SU-DHL-6 (cell line): ENCODE measurements around the gene RSF1.

ENCODE experiments used
- EZH2phosphoT487 ChIP-seq: fragments of 200-600 bp; sonication (generic), shearing (Covaris generic); conservative IDR thresholded peaks from 2 replicates; pipeline ENCODE4 v1.6.1; 2018; ENCODE audit warnings: mild to moderate bottlenecking, antibody characterized with exemption, low read length, moderate library complexity, mixed read lengths
- TF ChIP-seq, protein P1 (sequence below): fragments of 200-600 bp; sonication (generic); IDR thresholded peaks from one replicate; pipeline ENCODE4 v1.5.1; 2017; ENCODE audit warnings: antibody characterized with exemption, mild to moderate bottlenecking, low read length, moderate library complexity; ENCODE audit not compliant: insufficient read depth, poor library complexity, severe bottlenecking

DNA sequence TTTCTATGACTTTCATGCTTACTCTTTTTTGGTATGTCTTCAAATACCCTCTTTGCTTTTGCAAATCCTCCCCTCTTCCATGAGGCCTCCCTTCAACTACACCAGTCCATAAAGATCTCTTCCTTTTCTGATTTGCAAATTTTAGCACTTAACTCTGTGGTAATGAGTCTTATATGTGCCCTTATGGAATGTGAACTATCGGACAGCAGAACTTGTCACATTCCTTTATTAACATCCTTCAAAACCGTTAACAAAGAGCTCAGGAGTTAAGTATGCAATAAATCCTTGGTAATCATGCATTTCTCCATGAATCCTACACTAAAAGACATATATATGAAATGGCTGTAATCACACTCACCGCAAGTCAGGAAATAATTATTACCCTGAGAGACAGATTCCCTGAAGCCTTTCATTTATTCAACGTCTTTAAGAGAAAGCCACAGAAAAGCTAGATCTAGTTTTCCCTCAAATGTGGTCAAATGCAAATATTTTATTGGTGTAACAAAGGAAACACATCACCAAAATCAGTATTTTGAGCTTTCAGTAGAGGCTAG lies 190.3 kb downstream of the RSF1 start:
- TF ChIP-seq, protein P1, sequence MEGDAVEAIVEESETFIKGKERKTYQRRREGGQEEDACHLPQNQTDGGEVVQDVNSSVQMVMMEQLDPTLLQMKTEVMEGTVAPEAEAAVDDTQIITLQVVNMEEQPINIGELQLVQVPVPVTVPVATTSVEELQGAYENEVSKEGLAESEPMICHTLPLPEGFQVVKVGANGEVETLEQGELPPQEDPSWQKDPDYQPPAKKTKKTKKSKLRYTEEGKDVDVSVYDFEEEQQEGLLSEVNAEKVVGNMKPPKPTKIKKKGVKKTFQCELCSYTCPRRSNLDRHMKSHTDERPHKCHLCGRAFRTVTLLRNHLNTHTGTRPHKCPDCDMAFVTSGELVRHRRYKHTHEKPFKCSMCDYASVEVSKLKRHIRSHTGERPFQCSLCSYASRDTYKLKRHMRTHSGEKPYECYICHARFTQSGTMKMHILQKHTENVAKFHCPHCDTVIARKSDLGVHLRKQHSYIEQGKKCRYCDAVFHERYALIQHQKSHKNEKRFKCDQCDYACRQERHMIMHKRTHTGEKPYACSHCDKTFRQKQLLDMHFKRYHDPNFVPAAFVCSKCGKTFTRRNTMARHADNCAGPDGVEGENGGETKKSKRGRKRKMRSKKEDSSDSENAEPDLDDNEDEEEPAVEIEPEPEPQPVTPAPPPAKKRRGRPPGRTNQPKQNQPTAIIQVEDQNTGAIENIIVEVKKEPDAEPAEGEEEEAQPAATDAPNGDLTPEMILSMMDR: no peak
- no peak for TF ChIP-seq EZH2phosphoT487
